CD4-positive, alpha-beta T cell treated with Interleukin-2 at 100 ng/mL for 4 hours (primary cell): ENCODE measurements around the gene MARS1.

Source experiments
- DNase-seq: peaks from one replicate; pipeline ENCODE4 v3.0.0-alpha.2; 2020; ENCODE audit warnings: low spot score

Gene MARS1

GRCh38 chr12:57458665-57459054 is 29.2 kb upstream of the MARS1 start:
- DNase-seq = no peak

GRCh38 chr12:57459055-57459749 is 28.7 kb upstream of the MARS1 start:
- peak; percentile 95 for DNase-seq

- DNase-seq = no peak
Observed at GRCh38 chr12:57459750-57460467, 28.0 kb upstream of the MARS1 start, which contains the start of gene GLI1. GLI1 (plus strand) TSS chr12:57459785; CDS start chr12:57463692, 3,907 bp downstream.

GRCh38 chr12:57460468-57460784 is 27.4 kb upstream of the MARS1 start:
- DNase-seq = no peak

- DNase-seq = no peak
Observed at GRCh38 chr12:57460841-57461275, 27.0 kb upstream of the MARS1 start.

GRCh38 chr12:57461276-57461916 is 26.5 kb upstream of the MARS1 start:
- DNase-seq = no peak

- no peak for DNase-seq
Observed at GRCh38 chr12:57461917-57462250, 26.0 kb upstream of the MARS1 start.

- peak; percentile 92 for DNase-seq
Observed at GRCh38 chr12:57462251-57462911, 25.5 kb upstream of the MARS1 start.

GRCh38 chr12:57462912-57463253 is 25.0 kb upstream of the MARS1 start:
- DNase-seq = no peak

GRCh38 chr12:57464569-57464968 is 23.3 kb upstream of the MARS1 start:
- no peak for DNase-seq

- DNase-seq = no peak
Observed at GRCh38 chr12:57465030-57465746, 22.7 kb upstream of the MARS1 start.

GRCh38 chr12:57465747-57466505 is 21.9 kb upstream of the MARS1 start:
- no peak for DNase-seq

GRCh38 chr12:57467212-57467874 is 20.5 kb upstream of the MARS1 start:
- DNase-seq = no peak

GRCh38 chr12:57467915-57468314 is 20.0 kb upstream of the MARS1 start:
- DNase-seq = no peak

- DNase-seq = no peak
Observed at GRCh38 chr12:57469296-57470164, 18.3 kb upstream of the MARS1 start.

GRCh38 chr12:57470286-57470969 is 17.4 kb upstream of the MARS1 start:
- DNase-seq = no peak

GRCh38 chr12:57470970-57471656 is 16.8 kb upstream of the MARS1 start:
- no peak for DNase-seq

GRCh38 chr12:57471661-57472060 is 16.2 kb upstream of the MARS1 start:
- DNase-seq = no peak

GRCh38 chr12:57472391-57472790 is 15.5 kb upstream of the MARS1 start:
- no peak for DNase-seq
